Measurements from ENCODE around the gene LTB4R2. TPM values are rescaled to one million over a fixed set of nuclear protein-coding genes. Genes with fewer than 3 reads are reported as not detected.

LTB4R2 gene
- total and polyA plus RNA-seq, 2 donors (not counting 3 experiments of a cell fraction or from before 2014, with no cell fraction given) = 5.5 to 13.1 TPM

GRCh38 chr14:24349742-24350141 is 39.8 kb downstream of the LTB4R2 start:
- no peaks in the 10 kb centered on the region for H3K9me3 ChIP-seq (replicated peaks; ENCODE audit: control insufficient read depth, insufficient read depth, low read length)
- no peak for DNase-seq (ENCODE audit: low read depth, low spot score)
- CTCF ChIA-PET = interaction anchor here (0.9 to 1.2 kb wide), 4 partner anchors 12 to 16 kb away, joined by 3 to 5 read pairs (median 3); no protein-coding TSS in a partner anchor
- H3K27ac ChIP-seq (ENCODE audit: insufficient read depth, low read depth, low read length) = no peak overlapping the region
- BruUV-seq (replicated peaks) = no TSS peak
- POLR2A ChIA-PET = no interaction called here
- TF ChIP-seq CTCF (IDR thresholded peaks at IDR 0.05; ENCODE audit: extremely low read depth in 1 of 2, insufficient read depth in 1 of 2, low read depth in 1 of 2, low read length in 2 of 2) (no peak), POLR2AphosphoS5 (IDR thresholded peaks at IDR 0.05; ENCODE audit: insufficient read depth, low read depth, low read length) (no peak), MYC (IDR thresholded peaks at IDR 0.05; ENCODE audit: low read depth, low read length) (no peak), MAX (IDR thresholded peaks at IDR 0.05; ENCODE audit: insufficient read depth, insufficient read length) (no peak)
- no peak overlapping the region for H3K9ac ChIP-seq (replicated peaks; ENCODE audit: extremely low read depth, insufficient read depth, low read length)
- no peak overlapping the region for H3K4me2 ChIP-seq (ENCODE audit: insufficient read depth, low read length)
- no peak overlapping the region for H2AFZ ChIP-seq (ENCODE audit: low read depth, low read length)
- peaks cover 30 to 35% of the 10 kb centered on the region in 2 experiments for H3K27me3 ChIP-seq (ENCODE audit: control insufficient read depth in 2 of 2, insufficient read depth in 2 of 2, low read length in 2 of 2)
- intact Hi-C loops (cut with micrococcal nuclease) = no loop called here
- no peak for FAIRE-seq
- no peaks in the 10 kb centered on the region for H3K36me3 ChIP-seq (ENCODE audit: control insufficient read depth in 2 of 2, extremely low read depth in 1 of 2, insufficient read depth in 2 of 2, low read length in 2 of 2)
- H3K4me3 ChIP-seq (replicated peaks in 1 of 3; ENCODE audit: insufficient read depth in 1 of 3, low read depth in 1 of 3, low read length in 3 of 3) = no peak overlapping the region
- H4K20me1 ChIP-seq (replicated peaks; ENCODE audit: control insufficient read depth, extremely low read depth, insufficient read depth, low read length) = no peaks in the 10 kb centered on the region
- no peaks in the 10 kb centered on the region for H3K4me1 ChIP-seq (ENCODE audit: control insufficient read depth, extremely low read depth, insufficient read depth, low read length)
- no peaks in the 10 kb centered on the region for H3K9me1 ChIP-seq (replicated peaks; ENCODE audit: control insufficient read depth, extremely low read depth, insufficient read depth, low read length)
- H3K79me2 ChIP-seq (ENCODE audit: control insufficient read depth, insufficient read depth, low read length) = no peaks in the 10 kb centered on the region
- dilution Hi-C loops (cut with MboI; ENCODE audit: extremely low pct_ligation_motif_present, low sequenced_read_pairs) = no loop called here

GRCh38 chr14:24351517-24351916 is 41.6 kb downstream of the LTB4R2 start:
- Histone ChIP-seq H3K36me3 (ENCODE audit: control insufficient read depth in 2 of 2, extremely low read depth in 1 of 2, insufficient read depth in 2 of 2, low read length in 2 of 2) (no peaks in the 10 kb centered on the region), H2AFZ (ENCODE audit: low read depth, low read length) (no peak overlapping the region), H3K9me3 (replicated peaks; ENCODE audit: control insufficient read depth, insufficient read depth, low read length) (no peaks in the 10 kb centered on the region), H3K4me3 (replicated peaks in 1 of 3; ENCODE audit: insufficient read depth in 1 of 3, low read depth in 1 of 3, low read length in 3 of 3) (no peak overlapping the region), H3K9ac (replicated peaks; ENCODE audit: extremely low read depth, insufficient read depth, low read length) (no peak overlapping the region), H3K79me2 (ENCODE audit: control insufficient read depth, insufficient read depth, low read length) (no peaks in the 10 kb centered on the region), H3K27me3 (ENCODE audit: control insufficient read depth in 2 of 2, insufficient read depth in 2 of 2, low read length in 2 of 2) (peaks cover 30 to 35% of the 10 kb centered on the region in 2 experiments), H3K9me1 (replicated peaks; ENCODE audit: control insufficient read depth, extremely low read depth, insufficient read depth, low read length) (no peaks in the 10 kb centered on the region), H3K4me1 (ENCODE audit: control insufficient read depth, extremely low read depth, insufficient read depth, low read length) (no peaks in the 10 kb centered on the region), H4K20me1 (replicated peaks; ENCODE audit: control insufficient read depth, extremely low read depth, insufficient read depth, low read length) (no peaks in the 10 kb centered on the region), H3K27ac (ENCODE audit: insufficient read depth, low read depth, low read length) (no peak overlapping the region), H3K4me2 (ENCODE audit: insufficient read depth, low read length) (no peak overlapping the region)
- no peak for FAIRE-seq
- no TSS peak for BruUV-seq (replicated peaks)
- TF ChIP-seq CTCF (IDR thresholded peaks at IDR 0.05; ENCODE audit: extremely low read depth in 1 of 2, insufficient read depth in 1 of 2, low read depth in 1 of 2, low read length in 2 of 2) (peak in 1 of 2 donors; percentile 5), EZH2 (IDR thresholded peaks at IDR 0.05; ENCODE audit: borderline replicate concordance, low read depth, low read length, severe bottlenecking) (no peak), POLR2A (IDR thresholded peaks at IDR 0.05; ENCODE audit: low read depth, low read length) (no peak)
- dilution Hi-C loops (cut with MboI; ENCODE audit: extremely low pct_ligation_motif_present, low sequenced_read_pairs) (no loop called here), intact Hi-C loops (cut with micrococcal nuclease) (no loop called here)
- CTCF ChIA-PET = interaction anchor here (0.8 to 2.8 kb wide), 8 partner anchors 10 to 80 kb away, joined by 3 to 16 read pairs (median 7); partner anchors contain the start of gene CIDEB
- peak; percentile 18 for DNase-seq (ENCODE audit: low read depth, low spot score)
- POLR2A ChIA-PET = no interaction called here

Measured in endothelial cell of umbilical vein (primary cell).